Measurements from ENCODE around the gene WDFY1.
"Not testable (repeated sequence)": the region's sequence is repeated elsewhere in the genome, so short reads cannot be mapped to it uniquely, and the experiment has no call there.

Gene WDFY1

GRCh38 chr2:223959688-223960087 is 14.6 kb upstream of the WDFY1 start:
- in situ Hi-C loops (cut with HindIII; ENCODE audit: low sequenced_read_pairs), result no loop called here

GRCh38 chr2:223957092-223957851 is 12.1 kb upstream of the WDFY1 start, which contains the start of gene MRPL44:
Gene MRPL44, plus strand, starts transcription at chr2:223957463. Its CDS starts 10 bp downstream, at chr2:223957473.
- in situ Hi-C loops (cut with HindIII; ENCODE audit: low sequenced_read_pairs), result no loop called here

- in situ Hi-C loops (cut with HindIII; ENCODE audit: low sequenced_read_pairs), result no loop called here
These were observed 11.2 kb upstream of the WDFY1 start for GRCh38 chr2:223956300-223956699.

GRCh38 chr2:223954401-223954800 is 9.3 kb upstream of the WDFY1 start:
- in situ Hi-C loops (cut with HindIII; ENCODE audit: low sequenced_read_pairs), result no loop called here

- in situ Hi-C loops (cut with HindIII; ENCODE audit: low sequenced_read_pairs), result no loop called here
These were observed 7.3 kb upstream of the WDFY1 start for GRCh38 chr2:223952280-223952968.

GRCh38 chr2:223950448-223951347 is 5.6 kb upstream of the WDFY1 start:
- in situ Hi-C loops (cut with HindIII; ENCODE audit: low sequenced_read_pairs), result no loop called here

GRCh38 chr2:223949241-223949840 is 4.2 kb upstream of the WDFY1 start:
- in situ Hi-C loops (cut with HindIII; ENCODE audit: low sequenced_read_pairs), result no loop called here

- in situ Hi-C loops (cut with HindIII; ENCODE audit: low sequenced_read_pairs), result no loop called here
These were observed 2.6 kb upstream of the WDFY1 start for GRCh38 chr2:223947711-223948205.

- in situ Hi-C loops (cut with HindIII; ENCODE audit: low sequenced_read_pairs), result no loop called here
These were observed 620 bp upstream of the WDFY1 start for GRCh38 chr2:223945755-223946154.

- in situ Hi-C loops (cut with HindIII; ENCODE audit: low sequenced_read_pairs), result no loop called here
These were observed 901 bp downstream of the WDFY1 start for GRCh38 chr2:223944166-223944702.

GRCh38 chr2:223943561-223944008 is 1.6 kb downstream of the WDFY1 start:
- in situ Hi-C loops (cut with HindIII; ENCODE audit: low sequenced_read_pairs), result no loop called here

GRCh38 chr2:223943135-223943534 is 2.0 kb downstream of the WDFY1 start:
- in situ Hi-C loops (cut with HindIII; ENCODE audit: low sequenced_read_pairs), result no loop called here

- in situ Hi-C loops (cut with HindIII; ENCODE audit: low sequenced_read_pairs), result no loop called here
These were observed 3.4 kb downstream of the WDFY1 start for GRCh38 chr2:223941579-223942277.

- in situ Hi-C loops (cut with HindIII; ENCODE audit: low sequenced_read_pairs), result not testable (repeated sequence)
These were observed 5.7 kb downstream of the WDFY1 start for GRCh38 chr2:223939438-223939837.

- in situ Hi-C loops (cut with HindIII; ENCODE audit: low sequenced_read_pairs), result no loop called here
These were observed 7.6 kb downstream of the WDFY1 start for GRCh38 chr2:223937535-223937934.

GRCh38 chr2:223936862-223937326 is 8.2 kb downstream of the WDFY1 start:
- in situ Hi-C loops (cut with HindIII; ENCODE audit: low sequenced_read_pairs), result no loop called here

- in situ Hi-C loops (cut with HindIII; ENCODE audit: low sequenced_read_pairs), result no loop called here
These were observed 9.5 kb downstream of the WDFY1 start for GRCh38 chr2:223935459-223936125.

GRCh38 chr2:223934870-223935269 is 10.3 kb downstream of the WDFY1 start:
- in situ Hi-C loops (cut with HindIII; ENCODE audit: low sequenced_read_pairs), result no loop called here

Measured in endothelial cell of hepatic sinusoid (primary cell).